Heart left ventricle (tissue), 16 donors: ENCODE results near the gene FLCN. TPM values are rescaled to one million over a fixed set of nuclear protein-coding genes. Genes with fewer than 3 reads are reported as not detected.

Experiments
- ATAC-seq, 4 donors: fragments of 200-7000 bp; cut with Tn5 transposase; one replicate each; pipeline ENCODE4 v1.9.1; 2020 to 2022; ENCODE audit warnings: moderate library complexity in 4 of 4, mild to moderate bottlenecking in 3 of 4, moderate number of reproducible peaks in 1 of 4
- DNase-seq, 5 donors: peaks; one replicate each; pipeline ENCODE4 v3.0.0-alpha.2; 2020
- H3K27ac ChIP-seq, 12 donors: fragments of 200-600 bp; sonication (generic) in 4 of 12; one replicate each; pipeline versions ENCODE4 v1.5.0 to v1.8.0; 2016 to 2022; ENCODE audit warnings: mild to moderate bottlenecking in 2 of 12
- H3K27me3 ChIP-seq, 9 donors: fragments of 200-600 bp; sonication (generic) in 2 of 9; one replicate each; pipeline versions ENCODE4 v1.5.1 to v1.8.0; 2016 to 2022; ENCODE audit warnings: mild to moderate bottlenecking in 3 of 9
- H3K36me3 ChIP-seq, 9 donors: fragments of 200-600 bp; sonication (generic) in 2 of 9; one replicate each; pipeline versions ENCODE4 v1.5.0 to v1.8.0; 2018 to 2022; ENCODE audit warnings: mild to moderate bottlenecking in 2 of 9
- H3K4me1 ChIP-seq, 12 donors: fragments of 200-600 bp; sonication (generic) in 4 of 12; one replicate each; pipeline versions ENCODE4 v1.5.0 to v1.8.0; 2016 to 2022; ENCODE audit warnings: mild to moderate bottlenecking in 3 of 12
- H3K4me3 ChIP-seq, 12 donors: fragments of 200-600 bp; sonication (generic) in 4 of 12; one replicate each; pipeline versions ENCODE4 v1.5.0 to v1.8.0; 2017 to 2022; ENCODE audit warnings: mild to moderate bottlenecking in 9 of 12, moderate library complexity in 4 of 12
- H3K9me3 ChIP-seq, 12 donors: fragments of 200-600 bp; sonication (generic) in 4 of 12; one replicate each; pipeline versions ENCODE4 v1.5.0 to v1.8.0; 2016 to 2022; ENCODE audit warnings: mild to moderate bottlenecking in 1 of 12
- POLR2A ChIP-seq, 2 donors: fragments of 450-650 bp; IDR thresholded peaks; one replicate each; pipeline ENCODE4 v1.6.1; 2017; ENCODE audit warnings: antibody characterized with exemption in 2 of 2, mild to moderate bottlenecking in 2 of 2, moderate library complexity in 2 of 2
- WGBS, 4 donors: extraction: QIAGEN DNeasy Blood & Tissue Kit in 2 of 4; methylation state at CpG; one replicate each; pipeline versions ENCODE4 v1.1.5 to v1.1.7; 2013 to 2018; 5-methylcytosine and 5-hydroxymethylcytosine counted together
- intact Hi-C, 10 donors: fragments of 100-400 bp; cut with DNase I; formaldehyde crosslinking; loops; one replicate each; pipeline versions ENCODE4 v1.11.1 to v1.14.2; 2022
- long read RNA-seq, 3 donors: library from polyadenylated mRNA; unstranded; transcript quantifications; one replicate each; pipeline ENCODE4 v2.0.0, GENCODE V29; 2020 to 2021
- polyA plus RNA-seq, 2 donors: library from polyadenylated mRNA; stranded (reverse); fragments of 200-250 nt; gene quantifications; one replicate each; pipeline ENCODE4 v1.2.3, GENCODE V29; 2013
- total RNA-seq, 9 donors: library from RNA; depleted of rRNA in 2 of 9; stranded (reverse); fragments of >200 nt in 2 of 9; fragmentation: NEBNext Ultra II Directional in 3 of 9; extraction: Animal tissue kit (Norgen Biotek cat#: 25700) in 3 of 9; gene quantifications; one replicate each; pipeline versions ENCODE4 v1.1.0 to v1.2.4, GENCODE V29; 2016 to 2023
- TF ChIP-seq, protein P1 (sequence below), 12 donors: fragments of 200-600 bp; sonication (generic) in 4 of 12; IDR thresholded peaks; one replicate each; pipeline versions ENCODE4 v1.5.0 to v1.8.0; 2018 to 2022; ENCODE audit warnings: antibody characterized with exemption in 12 of 12, mild to moderate bottlenecking in 5 of 12
- donor health status: ischemic (EF 13 %, LVEDD 7.1; RV severe dilation, severe dysfunction).
- donor health status: healthy with polysubstance abuse.
- donor health status: DM: no; HTN: yes; CAD: no.
- donor health status: DM: no; HTN: no; CAD: no.
- donor health status: ischemic (EF 25% LVEDD 6.9; RV normal size, moderate dysfunction).
- donor health status: ischemic (EF 25% LVEDD 5.7; RV mildly dilated, moderate dysfunction).
- donor health status: healthy.
- donor health status: DM: yes; HTN: yes; CAD: no.
- donor health status: ischemic (EF 35%, LVEDD 5.7; RV mildly dilated, moderate dysfunction).
- donor health status: nonischemic (EF 11% LVEDD 7.7; RV severe dilation, severe dysfunction).
- donor health status: DM: yes; HTN: yes; CAD: no.
- donor health status: PGD.
- donor health status: ischemic (EF 29% LVEDD 5.4; RV normal size, mild dysfunction).
- donor health status: nonischemic (EF 23%, LVEDD 6.1; RV moderate dilation, normal function).

FLCN gene
- 100 to 1,000 TPM in 1 of 9 donors, 10 to 100 TPM in 8; 26.5 to 120 (median 32.6) TPM for total RNA-seq
- polyA plus RNA-seq = 10 to 100 TPM; 21.1 to 44.3 TPM
- long read RNA-seq, donor 1, transcript FLCN-201 (14 exons, 3,638 nt) = major isoform, 19 of 53 reads
- long read RNA-seq, donor 1, partial matches to known transcripts = 19 of 53 reads
- long read RNA-seq, donor 1, other reads (novel, unspliced or antisense) = 12 of 53 reads
- long read RNA-seq, donor 2, transcript FLCN-203 (8 exons, 1,692 nt) = minor isoform, 8 of 50 reads
- long read RNA-seq, donor 2, transcript FLCN-201 (14 exons, 3,638 nt) = major isoform, 9 of 50 reads
- long read RNA-seq, donor 2, partial matches to known transcripts = 10 of 50 reads
- long read RNA-seq, donor 2, other reads (novel, unspliced or antisense) = 23 of 50 reads
- long read RNA-seq, donor 3, transcript FLCN-201 (14 exons, 3,638 nt) = major isoform, 14 of 37 reads
- long read RNA-seq, donor 3, transcript FLCN-203 (8 exons, 1,692 nt) = minor isoform, 11 of 37 reads
- long read RNA-seq, donor 3, partial matches to known transcripts = 5 of 37 reads
- long read RNA-seq, donor 3, other reads (novel, unspliced or antisense) = 7 of 37 reads

- DNase-seq = peak; percentile 93 to 96 (median 93)
- H3K27ac ChIP-seq = peak within 1 kb of the TSS; percentile 92 to 99 (median 94)
- 0% methylated on average over 33 to 53 of the region's 53 CpGs for WGBS, 4 donors
- TF ChIP-seq, protein P1, sequence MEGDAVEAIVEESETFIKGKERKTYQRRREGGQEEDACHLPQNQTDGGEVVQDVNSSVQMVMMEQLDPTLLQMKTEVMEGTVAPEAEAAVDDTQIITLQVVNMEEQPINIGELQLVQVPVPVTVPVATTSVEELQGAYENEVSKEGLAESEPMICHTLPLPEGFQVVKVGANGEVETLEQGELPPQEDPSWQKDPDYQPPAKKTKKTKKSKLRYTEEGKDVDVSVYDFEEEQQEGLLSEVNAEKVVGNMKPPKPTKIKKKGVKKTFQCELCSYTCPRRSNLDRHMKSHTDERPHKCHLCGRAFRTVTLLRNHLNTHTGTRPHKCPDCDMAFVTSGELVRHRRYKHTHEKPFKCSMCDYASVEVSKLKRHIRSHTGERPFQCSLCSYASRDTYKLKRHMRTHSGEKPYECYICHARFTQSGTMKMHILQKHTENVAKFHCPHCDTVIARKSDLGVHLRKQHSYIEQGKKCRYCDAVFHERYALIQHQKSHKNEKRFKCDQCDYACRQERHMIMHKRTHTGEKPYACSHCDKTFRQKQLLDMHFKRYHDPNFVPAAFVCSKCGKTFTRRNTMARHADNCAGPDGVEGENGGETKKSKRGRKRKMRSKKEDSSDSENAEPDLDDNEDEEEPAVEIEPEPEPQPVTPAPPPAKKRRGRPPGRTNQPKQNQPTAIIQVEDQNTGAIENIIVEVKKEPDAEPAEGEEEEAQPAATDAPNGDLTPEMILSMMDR (IDR thresholded peaks at IDR 0.05) = no peak
- TF ChIP-seq POLR2A (IDR thresholded peaks at IDR 0.05) = peak in 1 of 2 donors; percentile 79
- intact Hi-C loops = loop anchor here in 5 of 10 donors (2.0 to 10.0 kb wide), 8 partner anchors 45 to 235 kb away; partner anchors contain the start of gene COPS3 (in 1 of the 5)
- peaks cover 0 to 50% (median 29%) of the 10 kb centered on the region in 12 donors for H3K4me1 ChIP-seq
- no peaks in the 10 kb centered on the region for H3K27me3 ChIP-seq
- peaks cover 0 to 9% (median 5%) of the 10 kb centered on the region in 9 donors for H3K36me3 ChIP-seq
- no peaks in the 10 kb centered on the region for H3K9me3 ChIP-seq
- peak within 1 kb of the TSS; percentile 77 to 100 (median 96) for H3K4me3 ChIP-seq
- peak; percentile 90 to 96 (median 94) for ATAC-seq
Measured at GRCh38 chr17:17237026-17237799, at the start of gene FLCN. FLCN (minus strand) TSS chr17:17237168; CDS start chr17:17228137, 9,031 bp downstream.

DNA sequence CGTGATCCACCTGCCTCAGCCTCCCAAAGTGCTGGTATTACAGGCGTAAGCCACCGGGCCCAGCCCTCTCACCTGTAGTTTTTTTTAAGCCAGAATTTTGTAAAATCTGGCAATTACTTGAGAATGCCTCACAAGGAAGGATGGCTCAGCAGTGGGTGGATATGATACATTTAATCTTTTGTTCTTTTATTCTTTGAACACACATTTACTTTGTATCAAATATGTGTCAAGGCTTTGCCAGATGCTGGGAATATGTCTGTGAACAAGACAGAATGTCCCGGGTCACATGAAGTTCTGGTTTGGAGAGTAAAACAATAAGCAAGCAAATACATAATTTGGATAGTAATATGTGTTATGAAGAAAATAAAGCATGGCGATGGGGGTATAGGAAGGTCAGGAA lies 49.0 kb upstream of the FLCN start:
- ATAC-seq = no peak
- no peak for DNase-seq
- Histone ChIP-seq H3K4me1 (peaks cover 0 to 6% (median 4%) of the 10 kb centered on the region in 12 donors), H3K4me3 (no peak overlapping the region), H3K27ac (no peak overlapping the region), H3K36me3 (no peaks in the 10 kb centered on the region), H3K9me3 (no peaks in the 10 kb centered on the region), H3K27me3 (no peaks in the 10 kb centered on the region)
- WGBS, 4 donors = 92 to 94% (median 93%) methylated on average over 5 of the region's 5 CpGs
- intact Hi-C loops = loop anchor here in 1 of 10 donors (10.0 kb wide), 1 partner anchor 281 kb away; no protein-coding TSS in a partner anchor
- no peak for TF ChIP-seq POLR2A (IDR thresholded peaks at IDR 0.05)
- TF ChIP-seq, protein P1 (IDR thresholded peaks at IDR 0.05) = no peak

- Histone ChIP-seq H3K4me1 (peaks cover 5 to 46% (median 24%) of the 10 kb centered on the region in 12 donors), H3K36me3 (peaks cover 0 to 3% (median under 1%) of the 10 kb centered on the region in 9 donors), H3K9me3 (no peaks in the 10 kb centered on the region), H3K27me3 (no peaks in the 10 kb centered on the region), H3K4me3 (peak within 1 kb of the TSS; percentile 65 to 100 (median 92)), H3K27ac (peak within 1 kb of the TSS; percentile 94 to 99 (median 98))
- peak in 1 of 2 donors; percentile 64 for TF ChIP-seq POLR2A (IDR thresholded peaks at IDR 0.05)
- TF ChIP-seq, protein P1 (IDR thresholded peaks at IDR 0.05) = peak in 2 of 12 donors; percentile 13 to 20
- DNase-seq (peak; percentile 99), ATAC-seq (peak; percentile 93 to 97 (median 97))
- WGBS, 4 donors = 0 to 1% (median 0%) methylated on average over 30 to 80 of the region's 80 CpGs
- intact Hi-C loops = loop anchor here in 2 of 10 donors (5.0 to 10.0 kb wide), 2 partner anchors 44 to 276 kb away; partner anchors contain the start of gene FLCN (in 1 of the 2)
Measured at GRCh38 chr17:17280613-17281549, 43.9 kb upstream of the FLCN start, which contains the start of gene COPS3. COPS3 (minus strand) TSS chr17:17281246; CDS start chr17:17281186, 60 bp downstream.
